22Rv1 (cell line): ENCODE measurements around the gene LRRC8E.

Experiments
- CTCF ChIP-seq: fragments of 450-650 bp; IDR thresholded peaks from 2 replicates; pipeline ENCODE4 v1.5.1; 2017; ENCODE audit warnings: mild to moderate bottlenecking
- ZFX ChIP-seq: fragments of 450-650 bp; IDR thresholded peaks from 2 replicates; pipeline ENCODE4 v1.6.1; 2017; ENCODE audit warnings: antibody characterized with exemption, borderline replicate concordance

GRCh38 chr19:7910321-7911161, 22.2 kb downstream of the LRRC8E start:
- no peak for TF ChIP-seq ZFX
- TF ChIP-seq CTCF: no peak
